ENCODE measurements around the gene CEP192. TPM values are rescaled to one million over a fixed set of nuclear protein-coding genes. Genes with fewer than 3 reads are reported as not detected.
"Not testable (repeated sequence)": the region's sequence is repeated elsewhere in the genome, so short reads cannot be mapped to it uniquely, and the experiment has no call there.

The CEP192 gene
- total RNA-seq, 1 donor from 2014 or later = 37.5 TPM

DNA sequence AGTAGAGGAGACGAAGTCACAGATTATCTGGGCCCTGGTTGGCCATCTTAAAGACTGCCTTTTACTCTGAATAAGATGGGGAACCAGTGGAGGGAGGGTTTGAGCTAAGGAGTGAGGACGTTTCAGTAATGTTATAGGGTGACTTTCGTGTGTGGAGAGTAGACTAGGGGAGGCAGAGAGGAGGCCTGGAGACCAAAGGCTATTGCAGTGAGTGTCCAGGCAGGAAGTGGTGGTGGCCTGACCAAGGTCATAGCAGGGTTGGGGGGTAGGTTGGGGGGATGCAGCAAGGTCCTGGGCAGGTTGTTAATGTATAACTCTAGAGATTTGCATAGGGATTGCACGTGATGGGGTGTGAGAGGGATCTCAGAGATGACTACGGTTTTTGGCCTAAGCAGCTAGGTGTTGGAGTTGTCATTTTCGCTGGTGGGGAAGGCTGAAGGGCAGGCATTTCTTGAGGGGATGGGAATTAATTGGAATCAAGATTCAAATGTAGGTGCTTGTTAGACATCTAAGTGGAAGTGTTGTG is 4.9 kb downstream of the CEP192 start:
- Mint-ChIP-seq H3K27me3 (no peaks in the 10 kb centered on the region), H3K36me3 (no peaks in the 10 kb centered on the region), H3K9me3 (no peaks in the 10 kb centered on the region), H3K27ac (no peak overlapping the region), H3K4me3 (no peak overlapping the region), H3K4me1 (ENCODE audit: unreplicated experiment) (peaks cover 11% of the 10 kb centered on the region)
- no peak for DNase-seq (ENCODE audit: extremely low spot score, unreplicated experiment)
- TF ChIP-seq, protein P1, sequence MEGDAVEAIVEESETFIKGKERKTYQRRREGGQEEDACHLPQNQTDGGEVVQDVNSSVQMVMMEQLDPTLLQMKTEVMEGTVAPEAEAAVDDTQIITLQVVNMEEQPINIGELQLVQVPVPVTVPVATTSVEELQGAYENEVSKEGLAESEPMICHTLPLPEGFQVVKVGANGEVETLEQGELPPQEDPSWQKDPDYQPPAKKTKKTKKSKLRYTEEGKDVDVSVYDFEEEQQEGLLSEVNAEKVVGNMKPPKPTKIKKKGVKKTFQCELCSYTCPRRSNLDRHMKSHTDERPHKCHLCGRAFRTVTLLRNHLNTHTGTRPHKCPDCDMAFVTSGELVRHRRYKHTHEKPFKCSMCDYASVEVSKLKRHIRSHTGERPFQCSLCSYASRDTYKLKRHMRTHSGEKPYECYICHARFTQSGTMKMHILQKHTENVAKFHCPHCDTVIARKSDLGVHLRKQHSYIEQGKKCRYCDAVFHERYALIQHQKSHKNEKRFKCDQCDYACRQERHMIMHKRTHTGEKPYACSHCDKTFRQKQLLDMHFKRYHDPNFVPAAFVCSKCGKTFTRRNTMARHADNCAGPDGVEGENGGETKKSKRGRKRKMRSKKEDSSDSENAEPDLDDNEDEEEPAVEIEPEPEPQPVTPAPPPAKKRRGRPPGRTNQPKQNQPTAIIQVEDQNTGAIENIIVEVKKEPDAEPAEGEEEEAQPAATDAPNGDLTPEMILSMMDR (conservative IDR thresholded peaks at IDR 0.05) = no peak

DNA sequence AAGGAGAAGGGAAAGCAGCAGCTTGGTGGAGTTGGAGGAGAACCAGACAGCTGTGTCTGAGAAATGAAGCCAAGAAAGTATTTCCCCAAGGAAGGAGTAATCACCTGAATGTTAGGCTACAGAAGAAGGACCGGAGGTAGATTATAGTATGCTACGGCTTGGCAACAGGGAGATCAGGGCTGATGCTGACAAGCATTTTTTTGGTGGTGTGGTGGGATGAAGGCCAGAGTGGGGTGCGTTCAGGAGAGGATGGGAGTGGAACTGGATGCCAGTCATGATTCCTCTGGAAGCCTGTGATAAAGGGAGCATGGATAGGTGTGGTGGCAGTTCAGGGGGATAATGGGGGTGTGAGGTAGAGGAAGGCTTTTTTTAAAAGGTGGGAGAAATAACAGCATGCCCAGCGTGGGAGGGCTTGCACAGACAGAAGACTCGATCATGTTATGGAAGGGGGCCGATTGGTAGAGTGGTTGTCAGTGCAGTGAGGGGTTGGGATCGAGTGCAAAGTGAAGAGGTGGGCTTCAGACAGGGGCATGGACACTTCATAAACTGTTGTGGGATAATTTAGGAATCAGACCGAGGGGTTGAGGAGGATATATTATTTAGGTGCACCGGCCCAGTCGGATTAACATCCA is 5.6 kb downstream of the CEP192 start:
- Mint-ChIP-seq H3K27ac (no peak overlapping the region), H3K9me3 (no peaks in the 10 kb centered on the region), H3K4me1 (ENCODE audit: unreplicated experiment) (peaks cover 11% of the 10 kb centered on the region), H3K36me3 (no peaks in the 10 kb centered on the region), H3K4me3 (no peak overlapping the region), H3K27me3 (no peaks in the 10 kb centered on the region)
- DNase-seq (ENCODE audit: extremely low spot score, unreplicated experiment) = no peak
- TF ChIP-seq, protein P1 (conservative IDR thresholded peaks at IDR 0.05) = no peak

DNA sequence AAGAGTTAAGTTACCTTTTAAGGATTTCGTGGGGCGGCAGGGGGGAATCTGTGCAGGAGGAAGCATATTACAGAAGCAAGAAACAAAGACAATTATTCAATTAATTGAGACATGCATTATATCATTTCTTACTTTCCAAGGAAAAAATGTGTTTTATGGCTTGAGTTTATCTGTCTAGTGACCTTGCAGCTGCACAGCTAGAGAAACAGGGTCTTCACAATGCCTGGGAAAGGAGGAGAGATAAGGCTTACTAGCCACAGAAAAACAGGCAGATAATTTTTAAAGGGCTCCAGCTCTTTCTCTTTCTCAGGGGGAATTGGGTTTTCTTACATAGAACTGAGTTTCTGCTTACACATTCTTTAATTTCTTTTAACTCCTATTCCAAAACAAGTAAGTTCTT is 6.2 kb downstream of the CEP192 start:
- H3K4me1 Mint-ChIP-seq (ENCODE audit: unreplicated experiment); H3K4me3 Mint-ChIP-seq; H3K27me3 Mint-ChIP-seq; H3K36me3 Mint-ChIP-seq; H3K27ac Mint-ChIP-seq; DNase-seq (ENCODE audit: extremely low spot score, unreplicated experiment); H3K9me3 Mint-ChIP-seq: not testable (repeated sequence)

DNA sequence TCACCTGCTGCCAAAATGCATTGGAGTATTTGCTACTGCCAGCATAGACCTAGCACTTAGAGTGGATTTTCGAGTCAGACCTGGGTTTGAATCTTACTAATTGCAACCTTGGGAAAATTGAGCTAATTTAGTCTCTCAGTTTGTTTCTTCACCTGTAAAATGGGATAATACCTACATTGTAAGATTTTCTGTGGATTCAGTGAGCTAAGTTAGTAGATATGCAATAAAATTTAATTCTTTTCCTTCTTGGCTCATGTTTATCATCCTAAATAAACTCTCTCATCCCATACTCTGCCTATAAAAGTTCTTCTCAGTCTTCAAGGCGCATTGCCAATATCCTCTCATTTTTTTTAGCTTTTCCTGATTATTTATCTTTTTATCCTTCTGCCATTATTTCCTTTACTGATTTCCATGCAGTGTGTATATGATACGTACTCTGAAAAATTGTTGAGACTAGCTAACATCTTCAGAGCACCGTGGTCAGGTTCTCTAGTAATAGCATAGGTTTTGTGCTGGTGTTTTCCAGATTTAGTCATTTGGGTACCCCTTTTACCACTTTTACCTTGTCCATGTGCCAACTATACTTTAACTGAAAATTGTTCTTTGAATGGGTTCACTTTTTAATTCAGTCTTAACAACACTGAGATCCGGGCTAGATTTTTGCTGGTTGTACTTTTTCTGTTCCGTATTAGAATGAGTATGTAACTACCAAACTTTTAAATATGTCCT is 7.3 kb downstream of the CEP192 start:
- no peaks in the 10 kb centered on the region for H3K36me3 Mint-ChIP-seq
- H3K4me1 Mint-ChIP-seq (ENCODE audit: unreplicated experiment) = no peaks in the 10 kb centered on the region
- no peaks in the 10 kb centered on the region for H3K27me3 Mint-ChIP-seq
- H3K4me3 Mint-ChIP-seq = no peak overlapping the region
- no peaks in the 10 kb centered on the region for H3K9me3 Mint-ChIP-seq
- H3K27ac Mint-ChIP-seq = no peak overlapping the region
- TF ChIP-seq, protein P1 (conservative IDR thresholded peaks at IDR 0.05) = no peak
- DNase-seq (ENCODE audit: extremely low spot score, unreplicated experiment) = no peak

DNA sequence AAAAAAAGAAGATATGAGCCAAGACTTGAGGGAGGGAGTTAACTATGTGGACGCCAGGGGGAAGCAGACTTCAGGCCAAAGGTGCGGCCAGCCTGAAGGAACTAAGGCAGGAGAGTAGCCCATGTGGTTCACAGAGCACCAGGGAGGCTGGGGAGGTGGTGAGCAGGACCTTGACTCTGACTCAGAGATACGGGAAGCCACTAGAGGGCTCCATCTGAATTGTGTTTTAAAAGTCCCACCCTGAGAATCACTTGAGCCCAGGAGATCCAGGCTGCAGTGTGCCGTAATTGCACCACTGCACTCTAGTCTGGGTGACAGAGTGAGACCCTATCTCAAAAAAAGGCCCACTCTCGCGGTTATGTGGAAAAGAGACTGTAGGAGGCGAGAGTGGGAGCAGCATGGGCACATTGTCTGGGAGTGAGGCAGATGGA is 12.3 kb downstream of the CEP192 start:
- peaks cover 3% of the 10 kb centered on the region for H3K36me3 Mint-ChIP-seq
- H3K27ac Mint-ChIP-seq = no peak overlapping the region
- TF ChIP-seq, protein P1 (conservative IDR thresholded peaks at IDR 0.05) = peak; percentile 67
- H3K4me1 Mint-ChIP-seq (ENCODE audit: unreplicated experiment) = no peaks in the 10 kb centered on the region
- H3K27me3 Mint-ChIP-seq = no peaks in the 10 kb centered on the region
- DNase-seq (ENCODE audit: extremely low spot score, unreplicated experiment) = no peak
- H3K4me3 Mint-ChIP-seq = no peak overlapping the region
- H3K9me3 Mint-ChIP-seq = no peaks in the 10 kb centered on the region

DNA sequence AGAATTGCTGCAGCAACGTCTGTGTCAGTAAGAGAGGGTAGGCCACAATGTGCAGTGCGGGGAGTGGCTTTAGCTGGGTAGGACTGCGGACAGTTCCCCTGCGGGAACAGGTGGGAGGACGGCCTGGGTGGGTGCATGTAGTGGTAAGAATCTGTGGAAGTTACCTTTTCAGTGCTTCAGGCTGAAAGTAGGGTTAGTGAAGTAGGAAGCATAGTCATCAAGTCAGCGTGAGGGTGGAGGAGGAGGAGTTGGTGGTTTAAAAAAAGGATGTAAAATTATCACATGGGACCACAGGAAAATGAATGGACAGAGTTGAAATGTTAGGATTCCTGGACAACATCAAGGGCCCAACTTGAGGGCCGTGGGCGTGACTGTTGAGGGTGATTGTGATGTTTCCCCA is 13.2 kb downstream of the CEP192 start:
- Mint-ChIP-seq H3K27me3 (no peaks in the 10 kb centered on the region), H3K4me3 (no peak overlapping the region), H3K36me3 (peaks cover 3% of the 10 kb centered on the region), H3K9me3 (no peaks in the 10 kb centered on the region), H3K27ac (no peak overlapping the region), H3K4me1 (ENCODE audit: unreplicated experiment) (no peaks in the 10 kb centered on the region)
- DNase-seq (ENCODE audit: extremely low spot score, unreplicated experiment) = no peak
- TF ChIP-seq, protein P1 (conservative IDR thresholded peaks at IDR 0.05) = no peak
